Astrocyte of the spinal cord (primary cell): ENCODE data around the gene ATP8B2.
"Not testable (repeated sequence)": the region's sequence is repeated elsewhere in the genome, so short reads cannot be mapped to it uniquely, and the experiment has no call there.

Experiments used
- DNase-seq: peaks from one replicate; pipeline ENCODE4 v3.0.0; 2011; ENCODE audit warnings: low read depth, low spot score
- H3K4me3 ChIP-seq: 2 replicates; pipeline ENCODE4 v1.5.1; 2011; ENCODE audit warnings: low read depth, mild to moderate bottlenecking, low read length, moderate library complexity
- in situ Hi-C: cut with HindIII; loops from 2 replicates; pipeline ENCODE4 v1.10.0; 2017; ENCODE audit warnings: low sequenced_read_pairs
- TF ChIP-seq, protein P1 (sequence below): IDR thresholded peaks from 2 replicates; pipeline ENCODE4 v1.5.1; 2012; ENCODE audit warnings: low read depth, mild to moderate bottlenecking, low read length, inconsistent platforms

Gene ATP8B2

DNA sequence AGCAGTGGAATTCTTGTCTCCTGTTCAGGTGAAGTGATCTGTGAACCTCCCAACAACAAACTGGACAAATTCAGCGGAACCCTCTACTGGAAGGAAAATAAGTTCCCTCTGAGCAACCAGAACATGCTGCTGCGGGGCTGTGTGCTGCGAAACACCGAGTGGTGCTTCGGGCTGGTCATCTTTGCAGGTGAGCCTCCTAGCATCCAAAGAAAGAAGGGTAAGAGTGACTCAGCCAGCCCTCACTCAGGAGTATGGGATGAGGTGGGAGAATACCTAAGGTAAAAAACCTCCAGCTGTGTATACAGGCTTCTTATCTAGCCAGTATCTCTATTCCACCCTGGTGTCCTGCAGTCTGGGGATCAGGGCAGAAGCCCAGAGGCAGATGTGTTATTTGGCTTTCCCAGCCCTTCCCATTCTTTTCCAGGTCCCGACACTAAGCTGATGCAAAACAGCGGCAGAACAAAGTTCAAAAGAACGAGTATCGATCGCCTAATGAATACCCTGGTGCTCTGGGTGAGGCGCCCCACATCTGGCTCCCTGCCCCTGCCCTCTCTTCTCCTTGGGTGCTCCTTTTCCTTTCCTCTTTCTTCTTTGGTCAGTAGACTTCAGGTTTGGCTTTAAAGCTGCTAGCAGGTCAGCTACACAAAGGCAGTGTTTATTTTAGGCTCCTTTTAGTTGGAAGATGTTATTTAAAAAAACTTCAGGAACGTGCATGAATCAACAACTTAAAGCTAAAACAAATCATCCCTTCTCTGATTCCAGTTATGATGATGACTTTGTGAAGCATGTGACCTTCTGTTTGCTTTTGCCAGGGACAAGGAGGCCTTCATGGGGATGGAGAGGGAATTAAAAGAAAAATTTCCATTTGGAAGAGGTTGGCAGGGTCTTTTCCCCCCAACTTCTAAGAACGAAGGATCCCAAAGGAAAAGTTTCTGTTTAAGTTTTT, 9.0 kb downstream of the ATP8B2 start:
- H3K4me3 ChIP-seq = no peak overlapping the region
- in situ Hi-C loops = loop anchor here (10.0 kb wide), 1 partner anchor 70 kb away; the partner anchor contains the start of gene IL6R
- TF ChIP-seq, protein P1, sequence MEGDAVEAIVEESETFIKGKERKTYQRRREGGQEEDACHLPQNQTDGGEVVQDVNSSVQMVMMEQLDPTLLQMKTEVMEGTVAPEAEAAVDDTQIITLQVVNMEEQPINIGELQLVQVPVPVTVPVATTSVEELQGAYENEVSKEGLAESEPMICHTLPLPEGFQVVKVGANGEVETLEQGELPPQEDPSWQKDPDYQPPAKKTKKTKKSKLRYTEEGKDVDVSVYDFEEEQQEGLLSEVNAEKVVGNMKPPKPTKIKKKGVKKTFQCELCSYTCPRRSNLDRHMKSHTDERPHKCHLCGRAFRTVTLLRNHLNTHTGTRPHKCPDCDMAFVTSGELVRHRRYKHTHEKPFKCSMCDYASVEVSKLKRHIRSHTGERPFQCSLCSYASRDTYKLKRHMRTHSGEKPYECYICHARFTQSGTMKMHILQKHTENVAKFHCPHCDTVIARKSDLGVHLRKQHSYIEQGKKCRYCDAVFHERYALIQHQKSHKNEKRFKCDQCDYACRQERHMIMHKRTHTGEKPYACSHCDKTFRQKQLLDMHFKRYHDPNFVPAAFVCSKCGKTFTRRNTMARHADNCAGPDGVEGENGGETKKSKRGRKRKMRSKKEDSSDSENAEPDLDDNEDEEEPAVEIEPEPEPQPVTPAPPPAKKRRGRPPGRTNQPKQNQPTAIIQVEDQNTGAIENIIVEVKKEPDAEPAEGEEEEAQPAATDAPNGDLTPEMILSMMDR = no peak
- no peak for DNase-seq

DNA sequence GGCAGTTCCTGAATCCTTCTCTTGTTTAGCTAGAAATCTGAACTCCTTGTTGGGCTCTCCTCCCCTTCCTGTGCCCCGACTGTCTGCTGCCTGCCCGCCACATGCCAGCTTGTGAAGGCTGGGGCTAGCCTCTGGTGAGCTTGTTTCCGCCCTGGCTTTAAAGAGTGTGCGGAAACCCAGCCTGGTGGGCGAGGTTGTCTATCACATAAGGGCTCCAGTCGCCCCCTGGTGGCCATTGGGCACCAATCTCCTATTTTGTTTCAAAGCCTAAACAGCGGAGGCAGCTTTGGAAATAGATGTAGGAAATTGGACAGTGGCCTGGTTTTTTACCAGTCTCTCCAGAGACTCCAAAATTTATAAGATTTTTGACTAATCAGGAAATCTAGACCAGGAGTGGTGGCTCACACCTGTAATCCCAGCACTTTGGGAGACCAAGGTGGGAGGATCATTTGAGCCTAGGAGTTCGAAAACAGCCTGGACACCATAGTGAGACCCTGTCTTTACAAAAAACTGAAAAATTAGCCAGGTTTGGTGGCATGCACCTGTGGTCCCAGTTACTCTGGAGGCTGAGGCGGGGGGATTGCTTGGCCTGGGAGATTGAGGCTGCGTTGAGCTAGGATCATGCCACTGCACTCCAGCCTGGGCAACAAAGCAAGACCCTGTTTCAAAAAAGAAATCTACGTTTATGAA, 9.8 kb downstream of the ATP8B2 start:
- H3K4me3 ChIP-seq = no peak overlapping the region
- in situ Hi-C loops = loop anchor here (10.0 kb wide), 1 partner anchor 70 kb away; the partner anchor contains the start of gene IL6R

DNA sequence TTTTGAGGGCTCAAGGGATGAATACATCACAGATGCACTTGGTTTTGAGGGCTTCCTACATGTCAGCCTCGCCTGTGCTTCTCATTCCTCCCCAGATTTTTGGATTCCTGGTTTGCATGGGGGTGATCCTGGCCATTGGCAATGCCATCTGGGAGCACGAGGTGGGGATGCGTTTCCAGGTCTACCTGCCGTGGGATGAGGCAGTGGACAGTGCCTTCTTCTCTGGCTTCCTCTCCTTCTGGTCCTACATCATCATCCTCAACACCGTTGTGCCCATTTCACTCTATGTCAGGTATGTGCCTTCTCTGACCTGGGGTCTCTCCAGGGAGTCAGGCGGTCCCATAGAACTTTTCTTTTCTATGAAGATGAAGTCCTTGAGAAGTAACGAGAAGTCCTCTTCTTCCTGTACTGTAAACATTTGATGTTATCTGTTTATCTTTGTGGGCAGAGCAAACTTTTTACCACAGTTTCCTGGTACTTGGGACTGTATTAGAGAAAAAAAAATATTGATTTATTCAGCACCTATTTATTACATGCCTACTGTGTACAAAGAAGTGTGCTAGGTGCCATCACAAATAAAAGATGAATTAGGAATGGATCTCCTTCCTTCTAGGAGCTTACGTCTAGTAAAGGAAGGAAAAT, 12.0 kb downstream of the ATP8B2 start:
- no peak overlapping the region for H3K4me3 ChIP-seq
- DNase-seq = no peak
- TF ChIP-seq, protein P1 = no peak
- in situ Hi-C loops = loop anchor here (10.0 kb wide), 1 partner anchor 67 kb away; the partner anchor contains the start of gene IL6R

More for the DNA sequence above, 9.8 kb downstream of the ATP8B2 start:
- TF ChIP-seq, protein P1 = peak; percentile 89
- peak; percentile 80 for DNase-seq

DNA sequence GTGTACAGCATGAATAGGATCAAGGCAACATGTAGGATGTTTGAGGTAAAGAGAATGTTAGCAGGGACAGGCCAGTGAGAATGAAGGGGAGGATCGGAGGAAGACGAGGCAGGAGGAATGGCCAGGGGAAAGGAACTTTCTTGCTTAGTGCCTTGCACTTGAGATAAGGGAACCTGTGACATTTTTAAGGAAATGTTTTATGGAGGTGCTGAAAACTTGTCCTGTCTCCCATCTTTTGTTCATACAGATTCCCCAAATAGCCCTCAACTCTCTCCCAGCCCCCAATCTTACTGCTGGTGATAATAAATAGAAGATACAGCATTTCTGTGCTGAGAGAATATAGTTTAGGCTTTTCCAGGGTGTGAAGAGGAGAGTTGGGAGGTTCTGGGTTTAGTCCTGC, 13.6 kb downstream of the ATP8B2 start:
- TF ChIP-seq, protein P1 = no peak
- DNase-seq = no peak
- in situ Hi-C loops = loop anchor here (10.0 kb wide), 1 partner anchor 66 kb away; the partner anchor contains the start of gene IL6R
- H3K4me3 ChIP-seq = no peak overlapping the region

DNA sequence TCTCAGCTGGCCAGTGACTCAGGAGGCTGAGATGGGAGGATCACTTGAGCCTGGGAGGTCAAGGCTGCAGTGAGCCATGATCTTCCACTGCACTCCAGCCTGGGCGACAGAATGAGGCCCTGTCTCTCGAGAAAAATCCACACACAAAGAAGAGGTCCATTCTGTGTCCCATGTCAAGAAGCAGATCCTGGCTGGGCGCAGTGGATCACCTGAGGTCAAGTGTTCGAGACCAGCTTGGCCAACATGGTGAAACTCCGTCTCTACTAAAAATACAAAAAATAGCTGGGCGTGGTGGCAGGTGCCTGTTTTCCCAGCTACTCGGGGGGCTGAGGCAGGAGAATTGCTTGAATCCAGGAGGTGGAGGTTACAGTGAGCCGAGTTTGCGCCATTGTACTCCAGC, 16.0 kb downstream of the ATP8B2 start:
- DNase-seq, in situ Hi-C loops, H3K4me3 ChIP-seq: not testable (repeated sequence)

DNA sequence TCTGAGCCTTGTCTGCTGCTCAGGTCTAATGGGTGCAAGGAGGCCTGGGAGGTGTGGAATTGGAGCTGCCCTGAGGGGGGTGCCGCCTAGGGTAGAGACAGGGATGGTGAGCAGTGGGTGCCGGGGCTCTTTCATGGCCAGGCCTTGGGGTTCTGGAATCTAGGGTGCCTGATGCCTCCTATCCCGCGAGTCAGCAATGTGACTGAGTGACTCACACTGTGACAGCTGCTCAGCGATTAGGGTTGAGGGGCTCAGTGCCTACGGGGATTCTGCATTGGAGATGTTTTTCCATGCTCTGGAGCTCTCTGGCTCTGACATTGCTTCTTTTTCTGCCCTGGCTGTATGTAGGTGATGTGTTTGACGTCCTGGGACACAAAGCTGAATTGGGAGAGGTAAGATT, 16.8 kb downstream of the ATP8B2 start:
- in situ Hi-C loops = no loop called here
- DNase-seq = no peak
- TF ChIP-seq, protein P1 = no peak
- no peak overlapping the region for H3K4me3 ChIP-seq
